Adrenal gland (tissue), 12 donors: ENCODE results near the gene TXNDC9. TPM values are rescaled to one million over a fixed set of nuclear protein-coding genes. Genes with fewer than 3 reads are reported as not detected.
"Not testable (repeated sequence)": the region's sequence is repeated elsewhere in the genome, so short reads cannot be mapped to it uniquely, and the experiment has no call there.

Experiments used
- DNase-seq, 7 donors: peaks; one replicate each; pipeline ENCODE4 v3.0.0-alpha.2; 2019 to 2020
- H3K27ac ChIP-seq, 5 donors: fragments of 200-600 bp; sonication (generic) in 4 of 5; 1 replicate in 3 of 5; 2 replicates in 2 of 5; pipeline versions ENCODE4 v1.5.1 to v1.8.0; 2016 to 2020; ENCODE audit warnings: mild to moderate bottlenecking in 1 of 5
- H3K27me3 ChIP-seq: fragments of 200-600 bp; 2 replicates; pipeline ENCODE4 v1.8.0; 2021
- H3K36me3 ChIP-seq, 2 donors: fragments of 200-600 bp; replicated peaks in 1 of 2; 1 replicate in 1 of 2; 2 replicates in 1 of 2; pipeline versions ENCODE4 v1.5.1 to v1.8.0; 2018 to 2022
- H3K4me1 ChIP-seq, 2 donors: fragments of 200-600 bp; replicated peaks in 1 of 2; 1 replicate in 1 of 2; 2 replicates in 1 of 2; pipeline versions ENCODE4 v1.5.1 to v1.8.0; 2018 to 2021
- H3K4me3 ChIP-seq, 4 donors: fragments of 200-600 bp; sonication (generic) in 3 of 4; one replicate each; pipeline ENCODE4 v1.5.1; 2016 to 2018
- H3K9me3 ChIP-seq, 3 donors: fragments of 200-600 bp; sonication (generic) in 1 of 3; replicated peaks in 1 of 3; 1 replicate in 2 of 3; 2 replicates in 1 of 3; pipeline versions ENCODE4 v1.5.1 to v1.8.0; 2016 to 2021
- POLR2A ChIP-seq, 2 donors: fragments of 450-650 bp; IDR thresholded peaks; one replicate each; pipeline ENCODE4 v1.6.1; 2017; ENCODE audit warnings: antibody characterized with exemption in 2 of 2, mild to moderate bottlenecking in 2 of 2, moderate library complexity in 1 of 2
- WGBS, 4 donors: extraction: QIAGEN DNeasy Blood & Tissue Kit in 2 of 4; methylation state at CpG; one replicate each; pipeline versions ENCODE4 v1.1.5 to v1.1.7; 2013 to 2017; 5-methylcytosine and 5-hydroxymethylcytosine counted together
- intact Hi-C, 2 donors: fragments of 100-400 bp; cut with DNase I; formaldehyde crosslinking; loops; one replicate each; pipeline versions ENCODE4 v1.14.1 to v1.15.0; 2022 to 2023
- polyA plus RNA-seq, 3 donors: library from polyadenylated mRNA; stranded (reverse); fragments of 200-250 nt in 2 of 3; fragments of 350-450 nt in 1 of 3; fragmentation: Illumina TruSeq in 1 of 3; extraction: RNeasy Lipid Tissue Mini Kit (QIAGEN cat#74804) in 1 of 3; gene quantifications; one replicate each; pipeline ENCODE4 v1.2.3, GENCODE V29; 2013 to 2014
- total RNA-seq, 9 donors: library from RNA; depleted of rRNA in 4 of 9; stranded (reverse); fragments of >200 nt in 4 of 9; fragments of 120-200 nt in 1 of 9; fragmentation: NEBNext Ultra II Directional in 1 of 9; extraction: Animal tissue kit (Norgen Biotek cat#: 25700) in 1 of 9; gene quantifications; one replicate each; pipeline versions ENCODE4 v1.1.0 to v1.2.4, GENCODE V29; 2013 to 2023
- TF ChIP-seq, protein P1 (sequence below), 6 experiments: fragments of 450-650 bp in 4 of 6; fragments of 200-600 bp in 2 of 6; sonication (generic) in 1 of 6; IDR thresholded peaks; 1 replicate in 5 of 6; 2 replicates in 1 of 6; pipeline versions ENCODE4 v1.5.1 to v1.8.0; 2016 to 2021; ENCODE audit warnings: antibody characterized with exemption in 6 of 6, mild to moderate bottlenecking in 2 of 6, moderate library complexity in 1 of 6
- donor health status: healthy with polysubstance abuse.
- donor health status: Bipolar disorder and iron deficiency.
- donor health status: DM: yes; HTN: yes; CAD: no.
- donor health status: DM: no; HTN: no; CAD: no.
- donor health status: DM: no; HTN: no; CAD: no.
- donor health status: DM: yes; HTN: yes; CAD: no.

TXNDC9 gene
- total and polyA plus RNA-seq, 12 donors: 10.5 to 54.5 (median 25.2) TPM

DNA sequence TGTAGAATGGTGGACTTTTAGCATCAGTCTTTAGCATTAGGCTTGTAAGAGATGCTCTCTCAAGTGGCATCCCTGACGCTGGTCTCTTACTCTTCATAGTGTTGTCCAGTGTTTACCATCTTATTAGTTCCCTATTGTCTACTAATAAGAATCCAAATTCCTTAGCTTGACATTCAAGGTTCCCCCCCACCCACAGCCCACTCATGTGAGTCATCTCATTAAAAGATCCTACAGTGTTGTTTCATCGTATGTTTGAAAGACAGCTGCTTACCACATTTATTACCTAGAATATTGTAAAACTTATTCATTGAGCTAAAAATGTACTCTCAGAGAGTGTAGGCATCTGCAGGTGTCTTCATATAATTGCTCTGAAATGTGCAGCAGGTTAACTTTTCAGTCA, 29.5 kb upstream of the TXNDC9 start:
- WGBS, 4 donors: 40 to 92% (median 73%) methylated on average over 2 of the region's 2 CpGs

DNA sequence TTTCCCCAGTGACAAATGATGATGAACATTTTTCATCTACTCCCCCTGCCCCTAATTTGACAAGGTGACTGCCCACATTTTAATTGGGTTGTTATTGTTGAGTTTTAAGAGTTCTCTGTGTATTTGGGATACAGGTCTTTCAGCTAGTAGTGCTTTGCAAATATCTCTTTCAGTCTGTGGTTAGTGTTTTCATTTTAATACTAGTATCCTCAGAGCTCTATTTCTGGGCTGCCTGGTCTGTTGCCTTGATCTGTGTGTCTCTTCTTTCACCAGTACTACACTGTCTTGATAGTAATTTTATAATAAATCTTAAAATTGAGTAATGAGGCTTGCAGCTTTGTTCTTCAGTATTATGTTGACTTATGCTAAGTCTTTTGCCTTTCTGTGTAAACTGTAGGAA, 20.7 kb upstream of the TXNDC9 start:
- H3K9me3 ChIP-seq: no peaks in the 10 kb centered on the region
- TF ChIP-seq, protein P1, sequence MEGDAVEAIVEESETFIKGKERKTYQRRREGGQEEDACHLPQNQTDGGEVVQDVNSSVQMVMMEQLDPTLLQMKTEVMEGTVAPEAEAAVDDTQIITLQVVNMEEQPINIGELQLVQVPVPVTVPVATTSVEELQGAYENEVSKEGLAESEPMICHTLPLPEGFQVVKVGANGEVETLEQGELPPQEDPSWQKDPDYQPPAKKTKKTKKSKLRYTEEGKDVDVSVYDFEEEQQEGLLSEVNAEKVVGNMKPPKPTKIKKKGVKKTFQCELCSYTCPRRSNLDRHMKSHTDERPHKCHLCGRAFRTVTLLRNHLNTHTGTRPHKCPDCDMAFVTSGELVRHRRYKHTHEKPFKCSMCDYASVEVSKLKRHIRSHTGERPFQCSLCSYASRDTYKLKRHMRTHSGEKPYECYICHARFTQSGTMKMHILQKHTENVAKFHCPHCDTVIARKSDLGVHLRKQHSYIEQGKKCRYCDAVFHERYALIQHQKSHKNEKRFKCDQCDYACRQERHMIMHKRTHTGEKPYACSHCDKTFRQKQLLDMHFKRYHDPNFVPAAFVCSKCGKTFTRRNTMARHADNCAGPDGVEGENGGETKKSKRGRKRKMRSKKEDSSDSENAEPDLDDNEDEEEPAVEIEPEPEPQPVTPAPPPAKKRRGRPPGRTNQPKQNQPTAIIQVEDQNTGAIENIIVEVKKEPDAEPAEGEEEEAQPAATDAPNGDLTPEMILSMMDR (IDR thresholded peaks at IDR 0.05): no peak
- TF ChIP-seq POLR2A (IDR thresholded peaks at IDR 0.05): no peak
- H3K27ac ChIP-seq: no peak overlapping the region
- no peak for DNase-seq
- H3K36me3 ChIP-seq: peaks cover 0 to 6% of the 10 kb centered on the region in 2 donors
- H3K27me3 ChIP-seq: no peaks in the 10 kb centered on the region
- peaks cover 0 to 9% of the 10 kb centered on the region in 2 donors for H3K4me1 ChIP-seq
- intact Hi-C loops: no loop called here
- no peak overlapping the region for H3K4me3 ChIP-seq

More for the DNA sequence above, 29.5 kb upstream of the TXNDC9 start:
- peaks cover 0 to 68% of the 10 kb centered on the region in 2 donors for H3K36me3 ChIP-seq
- H3K27me3 ChIP-seq: no peaks in the 10 kb centered on the region
- H3K27ac ChIP-seq: no peak overlapping the region
- H3K4me3 ChIP-seq: no peak overlapping the region
- H3K4me1 ChIP-seq: peaks cover 0 to 9% of the 10 kb centered on the region in 2 donors
- DNase-seq: no peak
- no peaks in the 10 kb centered on the region for H3K9me3 ChIP-seq
- TF ChIP-seq, protein P1 (IDR thresholded peaks at IDR 0.05): no peak
- TF ChIP-seq POLR2A (IDR thresholded peaks at IDR 0.05): no peak
- intact Hi-C loops: no loop called here

DNA sequence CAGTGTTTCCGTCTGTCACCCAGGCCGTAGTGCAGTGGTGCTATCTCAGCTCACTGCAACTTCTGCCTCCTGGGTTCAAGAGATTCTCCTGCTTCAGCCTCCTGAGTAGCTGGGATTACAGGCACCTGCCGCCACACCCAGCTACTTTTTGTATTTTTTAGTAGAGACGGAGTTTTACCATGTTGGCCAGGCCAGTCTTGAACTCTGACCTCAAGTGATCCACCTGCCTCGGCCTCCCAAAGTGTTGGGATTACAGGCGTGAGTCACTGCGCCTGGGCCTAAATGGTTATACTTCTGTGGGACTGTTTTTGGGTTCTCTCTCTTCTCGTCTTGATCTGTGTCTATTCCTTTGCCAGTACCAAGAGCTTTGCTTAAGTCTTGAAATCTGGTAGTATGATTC, 18.7 kb upstream of the TXNDC9 start:
- H3K4me1 ChIP-seq, DNase-seq, H3K9me3 ChIP-seq, H3K27me3 ChIP-seq, H3K4me3 ChIP-seq, H3K27ac ChIP-seq, intact Hi-C loops, H3K36me3 ChIP-seq: not testable (repeated sequence)
- 95 to 99% (median 97%) methylated on average over 8 of the region's 8 CpGs for WGBS, 4 donors

DNA sequence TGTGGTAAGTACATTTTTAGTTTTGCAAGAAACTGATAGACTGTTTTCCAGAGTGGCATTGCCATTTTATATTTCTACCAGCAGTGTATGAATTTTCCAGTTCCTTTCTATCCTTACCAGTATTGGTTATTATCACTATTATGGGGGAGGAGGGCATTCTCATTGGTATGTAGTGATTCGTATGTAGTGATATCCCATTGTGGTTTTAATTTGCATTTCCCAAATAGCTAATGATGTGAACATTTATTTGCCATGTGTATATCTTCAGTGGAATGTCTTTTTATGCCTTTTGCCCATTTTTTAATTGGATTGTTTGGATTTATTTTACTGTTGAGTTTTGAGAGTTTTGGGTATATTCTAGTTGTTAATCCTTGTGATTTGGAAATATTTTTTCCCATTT, 17.9 kb upstream of the TXNDC9 start:
- Histone ChIP-seq H3K4me1 (peaks cover 0 to 9% of the 10 kb centered on the region in 2 donors), H3K9me3 (no peaks in the 10 kb centered on the region), H3K4me3 (no peak overlapping the region), H3K27ac (no peak overlapping the region), H3K27me3 (no peaks in the 10 kb centered on the region), H3K36me3 (no peaks in the 10 kb centered on the region)
- 91 to 100% (median 94%) methylated on average over 1 of the region's 1 CpG for WGBS, 4 donors
- no peak for DNase-seq
- no peak for TF ChIP-seq POLR2A (IDR thresholded peaks at IDR 0.05)
- TF ChIP-seq, protein P1 (IDR thresholded peaks at IDR 0.05): no peak
- intact Hi-C loops: no loop called here

DNA sequence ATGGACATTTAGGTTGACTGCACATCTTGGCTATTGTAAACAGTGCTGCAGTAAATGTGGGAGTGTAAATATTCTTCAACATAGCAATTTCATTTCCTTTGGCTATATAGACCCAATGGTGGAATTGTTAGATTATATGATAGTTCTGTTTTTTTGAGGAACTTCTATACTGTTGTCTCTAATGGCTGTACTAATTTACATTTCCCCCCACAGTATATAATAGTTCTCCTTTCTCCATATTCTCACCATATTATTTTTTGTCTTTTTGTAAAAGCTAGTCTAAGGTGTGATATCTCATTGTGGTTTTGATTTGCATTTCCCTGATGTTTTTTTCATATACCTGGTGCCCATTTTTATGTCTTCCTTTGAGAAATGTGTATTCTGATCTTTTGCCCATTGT, 14.1 kb upstream of the TXNDC9 start:
- no peak for TF ChIP-seq POLR2A (IDR thresholded peaks at IDR 0.05)
- TF ChIP-seq, protein P1 (IDR thresholded peaks at IDR 0.05): no peak
- Histone ChIP-seq H3K4me1 (peaks cover 0 to 11% of the 10 kb centered on the region in 2 donors), H3K9me3 (no peaks in the 10 kb centered on the region), H3K36me3 (no peaks in the 10 kb centered on the region), H3K4me3 (no peak overlapping the region), H3K27ac (no peak overlapping the region), H3K27me3 (no peaks in the 10 kb centered on the region)
- no peak for DNase-seq
- intact Hi-C loops: no loop called here
